HT-29 (cell line): Measurements from ENCODE around the gene STX1B. TPM values are rescaled to one million over a fixed set of nuclear protein-coding genes. Genes with fewer than 3 reads are reported as not detected.
"Not testable (repeated sequence)": the region's sequence is repeated elsewhere in the genome, so short reads cannot be mapped to it uniquely, and the experiment has no call there.

Experiments used
- DNase-seq: peaks from one replicate; pipeline ENCODE4 v3.0.0-alpha.2; 2015; ENCODE audit warnings: low spot score
- total RNA-seq: library from RNA; depleted of rRNA; stranded (reverse); fragments of >200 nt; shearing (Covaris generic); gene quantifications from 2 replicates; pipeline ENCODE4 v1.2.3, GENCODE V29; 2014

The STX1B gene
- total RNA-seq, 1 experiment from 2014 or later: not detected

- not testable (repeated sequence) for DNase-seq
These were observed 2.9 kb upstream of the STX1B start for GRCh38 chr16:31013292-31013691.

- DNase-seq: not testable (repeated sequence)
These were observed 1.4 kb upstream of the STX1B start for GRCh38 chr16:31011815-31012214.

GRCh38 chr16:31009894-31010584 is 399 bp downstream of the STX1B start:
- no peak for DNase-seq

GRCh38 chr16:31009120-31009519 is 1.3 kb downstream of the STX1B start:
- DNase-seq: no peak

GRCh38 chr16:31008551-31008950 is 1.9 kb downstream of the STX1B start:
- no peak for DNase-seq

- no peak for DNase-seq
These were observed 2.3 kb downstream of the STX1B start for GRCh38 chr16:31008149-31008548.

GRCh38 chr16:31007684-31008083 is 2.8 kb downstream of the STX1B start:
- DNase-seq: no peak

- no peak for DNase-seq
These were observed 3.8 kb downstream of the STX1B start for GRCh38 chr16:31006589-31006988.

- DNase-seq: no peak
These were observed 4.4 kb downstream of the STX1B start for GRCh38 chr16:31006086-31006385.

GRCh38 chr16:31005350-31006085 is 4.9 kb downstream of the STX1B start:
- no peak for DNase-seq

GRCh38 chr16:31004658-31005057 is 5.8 kb downstream of the STX1B start:
- DNase-seq: no peak

GRCh38 chr16:31003744-31004143 is 6.7 kb downstream of the STX1B start:
- no peak for DNase-seq

- DNase-seq: no peak
These were observed 7.5 kb downstream of the STX1B start for GRCh38 chr16:31002862-31003341.

GRCh38 chr16:31002250-31002700 is 8.2 kb downstream of the STX1B start:
- no peak for DNase-seq

- no peak for DNase-seq
These were observed 8.8 kb downstream of the STX1B start for GRCh38 chr16:31001507-31002249.

- DNase-seq: no peak
These were observed 9.6 kb downstream of the STX1B start for GRCh38 chr16:31000671-31001382.

GRCh38 chr16:30998852-30999761 is 11.3 kb downstream of the STX1B start:
- no peak for DNase-seq

- no peak for DNase-seq
These were observed 12.4 kb downstream of the STX1B start for GRCh38 chr16:30997725-30998711.

GRCh38 chr16:30996985-30997724 is 13.3 kb downstream of the STX1B start:
- peak; percentile 33 for DNase-seq
